ENCODE measurements around the gene EXOC4.

DNA sequence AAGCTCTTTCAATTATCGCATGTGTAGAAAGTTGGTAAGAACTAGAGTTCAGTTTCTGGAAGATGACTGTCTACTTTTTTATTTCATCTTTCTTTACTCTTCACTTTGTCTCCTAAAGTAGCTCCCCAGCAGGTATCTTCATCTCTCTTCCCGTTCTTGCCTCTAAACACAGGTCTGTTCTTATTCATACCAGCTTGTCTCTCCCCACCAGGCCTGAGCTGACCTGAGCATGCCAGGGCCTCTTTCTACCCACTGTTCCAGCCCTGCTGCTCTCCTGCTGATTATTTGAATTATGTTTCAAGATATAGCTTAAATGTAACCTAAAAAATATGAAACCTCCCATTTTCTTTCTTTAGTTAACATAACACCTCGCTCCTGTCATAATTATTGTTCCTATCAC, 488.2 kb downstream of the EXOC4 start:
- no peak for TF ChIP-seq POLR2A (IDR thresholded peaks at IDR 0.05; ENCODE audit: low read length)
- no peak for TF ChIP-seq GATA1 (IDR thresholded peaks at IDR 0.05; ENCODE audit: low read depth, low read length)

All from erythroblast (primary cell).